Thoracic aorta (tissue), 2 donors: ENCODE data around the gene CCDC3. TPM values are rescaled to one million over a fixed set of nuclear protein-coding genes. Genes with fewer than 3 reads are reported as not detected.
A peak's percentile ranks its signal among the peaks of the same experiment; 100 is the strongest.

ENCODE experiments used
- ATAC-seq: fragments of 150-250 bp; one replicate; pipeline ENCODE4 v1.8.0; 2017; ENCODE audit warnings: low read depth; ENCODE audit not compliant: insufficient number of reproducible peaks, low FRiP score
- DNase-seq: peaks from one replicate; pipeline ENCODE4 v3.0.0-alpha.2; 2020; ENCODE audit warnings: low spot score
- H3K27ac ChIP-seq, 2 donors: fragments of 200-600 bp; sonication (generic); 1 replicate in 1 of 2; 2 replicates in 1 of 2; pipeline ENCODE4 v1.5.1; 2016; ENCODE audit warnings: mild to moderate bottlenecking in 2 of 2, moderate library complexity in 2 of 2
- H3K27me3 ChIP-seq: fragments of 200-600 bp; sonication (generic); replicated peaks from 2 replicates; pipeline ENCODE4 v1.6.0; 2016; ENCODE audit warnings: mild to moderate bottlenecking; ENCODE audit not compliant: insufficient read depth
- H3K36me3 ChIP-seq: fragments of 200-600 bp; sonication (generic); one replicate; pipeline ENCODE4 v1.5.1; 2016
- H3K4me1 ChIP-seq, 2 donors: fragments of 200-600 bp; sonication (generic); 1 replicate in 1 of 2; 2 replicates in 1 of 2; pipeline versions ENCODE4 v1.5.1 to v1.6.0; 2016; ENCODE audit warnings: low read depth in 2 of 2, mild to moderate bottlenecking in 1 of 2; ENCODE audit not compliant: control insufficient read depth in 1 of 2
- H3K4me3 ChIP-seq: fragments of 200-600 bp; sonication (generic); 2 replicates; pipeline ENCODE4 v1.5.1; 2016; ENCODE audit warnings: mild to moderate bottlenecking
- H3K9me3 ChIP-seq: fragments of 200-600 bp; sonication (generic); 2 replicates; pipeline ENCODE4 v1.5.1; 2016
- total RNA-seq, 2 donors: library from RNA; depleted of rRNA; stranded (reverse); fragments of >200 nt; gene quantifications; one replicate each; pipeline versions ENCODE4 v1.1.0 to v1.2.3, GENCODE V29; 2016
- TF ChIP-seq, protein P1 (sequence below): fragments of 200-600 bp; sonication (generic); IDR thresholded peaks from one replicate; pipeline ENCODE4 v1.5.1; 2019; ENCODE audit warnings: antibody characterized with exemption

Gene CCDC3
- total RNA-seq, 2 donors from 2014 or later, result 127 to 137 TPM

DNA sequence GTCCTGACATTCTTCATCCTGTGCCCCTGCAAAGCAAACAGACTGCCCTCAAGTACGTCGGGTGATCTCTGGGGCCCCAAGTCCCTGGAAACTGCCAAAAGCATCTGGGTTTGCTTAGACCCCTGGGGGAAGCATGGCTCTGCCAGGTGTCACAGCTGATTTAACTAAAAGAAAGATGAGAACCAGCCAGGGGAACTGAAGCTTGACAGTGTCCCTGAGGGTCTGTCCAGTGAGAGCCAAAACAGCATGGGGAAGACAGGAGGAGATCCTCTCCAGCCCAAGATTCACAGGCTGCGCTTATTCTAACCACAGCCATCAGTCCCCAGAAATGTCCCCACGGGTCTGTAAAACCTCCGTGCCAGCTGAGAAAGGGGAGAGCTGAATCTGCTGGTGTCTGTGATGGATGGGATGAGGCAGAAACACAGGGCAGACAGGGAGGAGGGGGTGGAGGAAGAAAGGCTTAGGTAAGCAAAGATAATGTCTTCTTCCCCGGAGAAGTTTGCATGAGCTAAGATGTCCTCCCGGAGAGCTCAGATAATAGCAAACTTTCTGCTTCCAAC lies 21.3 kb downstream of the CCDC3 start:
- Histone ChIP-seq H3K27me3 (no peaks in the 10 kb centered on the region), H3K27ac (no peak overlapping the region), H3K4me3 (no peak overlapping the region), H3K4me1 (peaks cover 0 to 32% of the 10 kb centered on the region in 2 donors), H3K9me3 (no peaks in the 10 kb centered on the region), H3K36me3 (no peaks in the 10 kb centered on the region)
- no peak for DNase-seq
- ATAC-seq, result no peak
- TF ChIP-seq, protein P1, sequence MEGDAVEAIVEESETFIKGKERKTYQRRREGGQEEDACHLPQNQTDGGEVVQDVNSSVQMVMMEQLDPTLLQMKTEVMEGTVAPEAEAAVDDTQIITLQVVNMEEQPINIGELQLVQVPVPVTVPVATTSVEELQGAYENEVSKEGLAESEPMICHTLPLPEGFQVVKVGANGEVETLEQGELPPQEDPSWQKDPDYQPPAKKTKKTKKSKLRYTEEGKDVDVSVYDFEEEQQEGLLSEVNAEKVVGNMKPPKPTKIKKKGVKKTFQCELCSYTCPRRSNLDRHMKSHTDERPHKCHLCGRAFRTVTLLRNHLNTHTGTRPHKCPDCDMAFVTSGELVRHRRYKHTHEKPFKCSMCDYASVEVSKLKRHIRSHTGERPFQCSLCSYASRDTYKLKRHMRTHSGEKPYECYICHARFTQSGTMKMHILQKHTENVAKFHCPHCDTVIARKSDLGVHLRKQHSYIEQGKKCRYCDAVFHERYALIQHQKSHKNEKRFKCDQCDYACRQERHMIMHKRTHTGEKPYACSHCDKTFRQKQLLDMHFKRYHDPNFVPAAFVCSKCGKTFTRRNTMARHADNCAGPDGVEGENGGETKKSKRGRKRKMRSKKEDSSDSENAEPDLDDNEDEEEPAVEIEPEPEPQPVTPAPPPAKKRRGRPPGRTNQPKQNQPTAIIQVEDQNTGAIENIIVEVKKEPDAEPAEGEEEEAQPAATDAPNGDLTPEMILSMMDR, result no peak

- H3K27ac ChIP-seq, result no peak overlapping the region
- peaks cover 0 to 32% of the 10 kb centered on the region in 2 donors for H3K4me1 ChIP-seq
- ATAC-seq, result no peak
- DNase-seq, result no peak
- H3K36me3 ChIP-seq, result no peaks in the 10 kb centered on the region
- H3K4me3 ChIP-seq, result no peak overlapping the region
- TF ChIP-seq, protein P1, result no peak
- H3K27me3 ChIP-seq, result no peaks in the 10 kb centered on the region
- H3K9me3 ChIP-seq, result no peaks in the 10 kb centered on the region
These were observed 22.6 kb downstream of the CCDC3 start for GRCh38 chr10:12978891-12979290.

DNA sequence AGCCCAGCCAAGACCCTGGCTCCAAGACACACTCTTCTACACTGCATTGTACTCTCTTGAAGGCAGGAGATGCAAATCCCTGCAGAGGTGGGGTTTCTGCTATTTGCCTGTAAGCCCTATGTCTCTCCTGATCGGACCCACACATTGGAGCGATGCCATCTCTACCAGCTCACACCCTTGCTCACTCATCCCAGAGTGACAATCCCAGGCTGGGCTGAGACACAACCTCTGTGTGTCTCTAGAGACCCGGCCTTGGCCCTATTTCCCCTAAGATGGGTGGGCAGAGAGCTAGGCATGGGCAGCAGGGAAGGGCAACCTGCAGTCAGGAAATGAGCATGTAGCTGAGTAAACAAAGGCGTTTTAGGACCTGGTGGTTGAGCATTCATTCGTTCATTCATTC lies 25.6 kb downstream of the CCDC3 start:
- H3K4me1 ChIP-seq, result peaks cover 0 to 24% of the 10 kb centered on the region in 2 donors
- no peaks in the 10 kb centered on the region for H3K27me3 ChIP-seq
- H3K9me3 ChIP-seq, result no peaks in the 10 kb centered on the region
- no peaks in the 10 kb centered on the region for H3K36me3 ChIP-seq
- ATAC-seq, result no peak
- H3K4me3 ChIP-seq, result no peak overlapping the region
- TF ChIP-seq, protein P1, result no peak
- no peak for DNase-seq
- H3K27ac ChIP-seq, result no peak overlapping the region

- Histone ChIP-seq H3K27ac (no peak overlapping the region), H3K4me3 (no peak overlapping the region), H3K4me1 (peaks cover 0 to 26% of the 10 kb centered on the region in 2 donors), H3K9me3 (no peaks in the 10 kb centered on the region), H3K27me3 (no peaks in the 10 kb centered on the region), H3K36me3 (no peaks in the 10 kb centered on the region)
- TF ChIP-seq, protein P1, result peak; percentile 19
- ATAC-seq, result no peak
- no peak for DNase-seq
These were observed 26.2 kb downstream of the CCDC3 start for GRCh38 chr10:12975266-12975665.

GRCh38 chr10:12974491-12975199 lies 26.9 kb downstream of the CCDC3 start:
- no peaks in the 10 kb centered on the region for H3K36me3 ChIP-seq
- no peaks in the 10 kb centered on the region for H3K27me3 ChIP-seq
- DNase-seq (no peak), ATAC-seq (no peak)
- no peaks in the 10 kb centered on the region for H3K9me3 ChIP-seq
- TF ChIP-seq, protein P1, result no peak
- H3K27ac ChIP-seq, result no peak overlapping the region
- peaks cover 0 to 26% of the 10 kb centered on the region in 2 donors for H3K4me1 ChIP-seq
- H3K4me3 ChIP-seq, result no peak overlapping the region
